Esophagus squamous epithelium (tissue), 4 donors: Measurements from ENCODE around the gene HLX.

Experiments
- CTCF ChIP-seq, 6 experiments: fragments of 450-650 bp in 4 of 6; fragments of 200-600 bp in 2 of 6; sonication (generic) in 2 of 6; IDR thresholded peaks; one replicate each; pipeline ENCODE4 v1.5.1; 2016 to 2019; ENCODE audit warnings: antibody characterized with exemption in 6 of 6, mild to moderate bottlenecking in 4 of 6, moderate library complexity in 4 of 6
- POLR2A ChIP-seq, 4 donors: fragments of 450-650 bp; IDR thresholded peaks; one replicate each; pipeline ENCODE4 v1.6.1; 2017; ENCODE audit warnings: antibody characterized with exemption in 4 of 4, mild to moderate bottlenecking in 4 of 4, moderate library complexity in 3 of 4

GRCh38 chr1:220918285-220918951 lies 39.2 kb downstream of the HLX start:
- no peak for TF ChIP-seq CTCF (IDR thresholded peaks at IDR 0.05)
- no peak for TF ChIP-seq POLR2A (IDR thresholded peaks at IDR 0.05)
